Measurements from ENCODE around the gene FBLN1.

FBLN1 gene

DNA sequence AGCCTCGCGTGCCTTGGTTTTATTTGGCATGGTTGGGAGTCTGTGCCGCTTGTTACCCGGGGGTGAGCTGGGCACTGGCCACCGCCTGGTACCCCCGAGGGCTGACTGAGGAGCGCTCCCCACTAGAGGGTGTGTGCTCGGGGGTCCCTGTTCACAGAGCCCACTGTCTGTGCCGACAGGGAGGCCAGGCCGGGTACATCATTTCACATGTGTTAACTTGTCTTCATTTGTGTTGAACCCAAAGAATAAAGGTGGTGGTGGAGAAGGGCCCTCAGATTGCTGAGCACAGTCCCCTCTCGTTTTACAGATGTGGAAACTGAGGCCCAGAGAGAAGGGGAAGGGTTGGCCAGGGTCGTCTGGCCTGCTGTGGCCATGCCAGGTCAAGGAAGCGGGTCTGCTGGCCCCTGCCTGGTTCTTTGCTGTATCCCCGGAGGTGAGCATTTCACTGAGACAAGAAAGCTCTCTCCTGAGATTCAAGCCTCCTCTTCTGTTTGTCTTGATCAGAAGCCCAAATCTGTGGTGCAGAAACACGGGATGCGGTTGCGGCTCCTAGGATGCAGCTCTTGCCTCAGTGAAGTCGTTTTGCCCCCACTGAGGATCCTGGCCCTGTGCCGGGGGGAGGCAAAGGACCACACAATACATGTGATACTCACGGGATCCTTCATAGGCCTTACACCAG is 60.8 kb downstream of the FBLN1 start:
- CTCF ChIA-PET, result interaction anchor here (2.3 to 5.4 kb wide), 2 partner anchors 9 to 14 kb away, joined by 9 to 21 read pairs; no protein-coding TSS in a partner anchor
- Histone ChIP-seq H3K36me3 (ENCODE audit: control insufficient read depth in 2 of 2, insufficient read depth in 1 of 2, low read length in 2 of 2) (peaks cover 0 to 31% of the 10 kb centered on the region in 2 experiments; a peak in 1 of 3 replicates), H3K4me1 (ENCODE audit: control insufficient read depth, insufficient read depth, low read length) (no peaks in the 10 kb centered on the region), H3K9me3 (ENCODE audit: control insufficient read depth, insufficient read depth, low read depth, low read length) (no peaks in the 10 kb centered on the region), H3K4me3 (ENCODE audit: low read depth, low read length) (no peak overlapping the region), H3K27ac (ENCODE audit: extremely low read depth, low read depth, low read length) (no peak overlapping the region)
- POLR2A ChIA-PET, result no interaction called here
- TF ChIP-seq ZNF391 (tag by site-specific recombination; IDR thresholded peaks at IDR 0.05; ENCODE audit: borderline replicate concordance, low read depth), result no peak
- no peak for TF ChIP-seq ZNF266 (tag by site-specific recombination; IDR thresholded peaks at IDR 0.05; ENCODE audit: low read depth)
- no peak for TF ChIP-seq ZNF792 (tag by site-specific recombination; IDR thresholded peaks at IDR 0.05)
- TF ChIP-seq ZNF48 (tag by site-specific recombination; IDR thresholded peaks at IDR 0.05), result no peak
- TF ChIP-seq ZNF830 (tag by site-specific recombination; IDR thresholded peaks at IDR 0.05; ENCODE audit: low read depth), result no peak
- TF ChIP-seq ZBTB44 (tag by site-specific recombination; IDR thresholded peaks at IDR 0.05), result no peak
- TF ChIP-seq, protein P1, sequence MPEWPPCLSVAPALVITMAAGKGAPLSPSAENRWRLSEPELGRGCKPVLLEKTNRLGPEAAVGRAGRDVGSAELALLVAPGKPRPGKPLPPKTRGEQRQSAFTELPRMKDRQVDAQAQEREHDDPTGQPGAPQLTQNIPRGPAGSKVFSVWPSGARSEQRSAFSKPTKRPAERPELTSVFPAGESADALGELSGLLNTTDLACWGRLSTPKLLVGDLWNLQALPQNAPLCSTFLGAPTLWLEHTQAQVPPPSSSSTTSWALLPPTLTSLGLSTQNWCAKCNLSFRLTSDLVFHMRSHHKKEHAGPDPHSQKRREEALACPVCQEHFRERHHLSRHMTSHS (tag by site-specific recombination; IDR thresholded peaks at IDR 0.05), result no peak

DNA sequence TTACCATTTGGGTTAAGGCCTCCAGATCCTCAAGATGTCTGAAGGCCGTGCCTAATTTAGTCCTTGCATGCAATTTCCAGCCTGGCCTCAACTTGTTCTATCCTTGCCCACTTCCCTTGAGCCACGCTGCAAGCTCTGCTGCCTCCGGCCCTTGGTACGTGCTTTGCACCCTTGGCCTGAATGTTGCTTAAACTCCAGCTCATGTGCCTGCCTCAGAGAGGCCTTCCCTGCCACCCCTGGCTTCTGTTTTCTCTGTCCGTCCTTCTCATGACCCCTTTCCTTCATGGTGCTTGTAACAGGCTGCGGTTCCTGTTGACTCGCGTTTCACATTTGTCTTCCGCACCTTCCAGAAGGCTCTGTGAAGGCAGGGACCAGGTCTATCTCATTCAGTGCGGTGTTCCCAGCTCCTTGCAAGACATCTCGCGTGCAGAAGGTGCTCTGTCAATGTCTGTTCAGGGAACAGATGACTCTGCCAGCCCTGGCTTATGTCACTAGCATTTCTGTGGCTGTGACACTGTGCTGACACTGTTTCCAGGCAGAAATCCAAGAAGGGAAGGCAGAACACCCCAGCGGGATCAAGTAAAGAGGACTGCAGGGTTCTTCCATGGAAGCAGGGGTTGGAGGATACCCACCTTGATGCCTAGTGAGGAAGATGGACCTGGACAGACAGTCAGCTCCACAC is 61.8 kb downstream of the FBLN1 start:
- Histone ChIP-seq H3K4me1 (ENCODE audit: control insufficient read depth, insufficient read depth, low read length) (no peaks in the 10 kb centered on the region), H3K4me3 (ENCODE audit: low read depth, low read length) (no peak overlapping the region), H3K9me3 (ENCODE audit: control insufficient read depth, insufficient read depth, low read depth, low read length) (no peaks in the 10 kb centered on the region), H3K36me3 (ENCODE audit: control insufficient read depth in 2 of 2, insufficient read depth in 1 of 2, low read length in 2 of 2) (peaks cover 0 to 27% of the 10 kb centered on the region in 2 experiments; a peak in 1 of 3 replicates), H3K27ac (ENCODE audit: extremely low read depth, low read depth, low read length) (no peak overlapping the region)
- ChIA-PET POLR2A (no interaction called here), CTCF (interaction anchor here (1.4 to 5.4 kb wide), 3 partner anchors 10 to 442 kb away, joined by 6 to 21 read pairs (median 9); no protein-coding TSS in a partner anchor)
- no peak for TF ChIP-seq ZFP69B (tag by site-specific recombination; IDR thresholded peaks at IDR 0.05)
- TF ChIP-seq, protein P2, sequence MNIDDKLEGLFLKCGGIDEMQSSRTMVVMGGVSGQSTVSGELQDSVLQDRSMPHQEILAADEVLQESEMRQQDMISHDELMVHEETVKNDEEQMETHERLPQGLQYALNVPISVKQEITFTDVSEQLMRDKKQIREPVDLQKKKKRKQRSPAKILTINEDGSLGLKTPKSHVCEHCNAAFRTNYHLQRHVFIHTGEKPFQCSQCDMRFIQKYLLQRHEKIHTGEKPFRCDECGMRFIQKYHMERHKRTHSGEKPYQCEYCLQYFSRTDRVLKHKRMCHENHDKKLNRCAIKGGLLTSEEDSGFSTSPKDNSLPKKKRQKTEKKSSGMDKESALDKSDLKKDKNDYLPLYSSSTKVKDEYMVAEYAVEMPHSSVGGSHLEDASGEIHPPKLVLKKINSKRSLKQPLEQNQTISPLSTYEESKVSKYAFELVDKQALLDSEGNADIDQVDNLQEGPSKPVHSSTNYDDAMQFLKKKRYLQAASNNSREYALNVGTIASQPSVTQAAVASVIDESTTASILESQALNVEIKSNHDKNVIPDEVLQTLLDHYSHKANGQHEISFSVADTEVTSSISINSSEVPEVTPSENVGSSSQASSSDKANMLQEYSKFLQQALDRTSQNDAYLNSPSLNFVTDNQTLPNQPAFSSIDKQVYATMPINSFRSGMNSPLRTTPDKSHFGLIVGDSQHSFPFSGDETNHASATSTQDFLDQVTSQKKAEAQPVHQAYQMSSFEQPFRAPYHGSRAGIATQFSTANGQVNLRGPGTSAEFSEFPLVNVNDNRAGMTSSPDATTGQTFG (tag by site-specific recombination; IDR thresholded peaks at IDR 0.05; ENCODE audit: borderline replicate concordance), result no peak
- TF ChIP-seq, protein P3, sequence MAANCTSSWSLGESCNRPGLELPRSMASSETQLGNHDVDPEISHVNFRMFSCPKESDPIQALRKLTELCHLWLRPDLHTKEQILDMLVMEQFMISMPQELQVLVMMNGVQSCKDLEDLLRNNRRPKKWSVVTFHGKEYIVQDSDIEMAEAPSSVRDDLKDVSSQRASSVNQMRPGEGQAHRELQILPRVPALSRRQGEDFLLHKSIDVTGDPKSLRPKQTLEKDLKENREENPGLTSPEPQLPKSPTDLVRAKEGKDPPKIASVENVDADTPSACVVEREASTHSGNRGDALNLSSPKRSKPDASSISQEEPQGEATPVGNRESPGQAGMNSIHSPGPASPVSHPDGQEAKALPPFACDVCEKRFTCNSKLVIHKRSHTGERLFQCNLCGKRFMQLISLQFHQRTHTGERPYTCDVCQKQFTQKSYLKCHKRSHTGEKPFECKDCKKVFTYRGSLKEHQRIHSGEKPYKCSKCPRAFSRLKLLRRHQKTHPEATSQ (tag by site-specific recombination; IDR thresholded peaks at IDR 0.05), result no peak
- no peak for TF ChIP-seq ZBTB21 (tag by site-specific recombination; IDR thresholded peaks at IDR 0.05)
- TF ChIP-seq ZBTB7A (tag by site-specific recombination; IDR thresholded peaks at IDR 0.05; ENCODE audit: low read depth), result no peak
- no peak for TF ChIP-seq EGR2 (tag by site-specific recombination; IDR thresholded peaks at IDR 0.05; ENCODE audit: low read depth)
- TF ChIP-seq ZNF664 (tag by site-specific recombination; IDR thresholded peaks at IDR 0.05), result no peak
- no peak for TF ChIP-seq ZNF626 (tag by site-specific recombination; IDR thresholded peaks at IDR 0.05)
- no peak for TF ChIP-seq ZNF223 (tag by site-specific recombination; IDR thresholded peaks at IDR 0.05)
- no peak for TF ChIP-seq ZNF404 (tag by site-specific recombination; IDR thresholded peaks at IDR 0.05)
- TF ChIP-seq ZNF23 (tag by site-specific recombination; IDR thresholded peaks at IDR 0.05; ENCODE audit: borderline replicate concordance), result no peak
- TF ChIP-seq ZNF398 (tag by site-specific recombination; IDR thresholded peaks at IDR 0.05), result no peak
- no peak for TF ChIP-seq ZNF248 (tag by site-specific recombination; IDR thresholded peaks at IDR 0.05)
- no peak for TF ChIP-seq ZBTB8A (tag by site-specific recombination; IDR thresholded peaks at IDR 0.05)
- TF ChIP-seq ZNF24 (tag by site-specific recombination; IDR thresholded peaks at IDR 0.05), result no peak
- TF ChIP-seq SP7 (tag by site-specific recombination; IDR thresholded peaks at IDR 0.05), result no peak
- no peak for TF ChIP-seq ZNF580 (tag by site-specific recombination; IDR thresholded peaks at IDR 0.05)

Measured in HEK293 (cell line).